Urothelium cell line (cell line): ENCODE measurements around the gene OCIAD1.
"Not testable (repeated sequence)": the region's sequence is repeated elsewhere in the genome, so short reads cannot be mapped to it uniquely, and the experiment has no call there.

Experiments used
- DNase-seq: peaks from one replicate; pipeline ENCODE4 v3.0.0; 2011; ENCODE audit warnings: low spot score, mixed read lengths
- FAIRE-seq: peaks from 2 replicates; lab custom pipeline; 2011; peaks lifted over from hg19 to GRCh38; lab: Jason Lieb, UNC

The OCIAD1 gene

GRCh38 chr4:48879561-48880442 is 48.9 kb downstream of the OCIAD1 start:
- no peak for FAIRE-seq
- DNase-seq: no peak

- FAIRE-seq: not testable (repeated sequence)
These were observed 50.8 kb downstream of the OCIAD1 start for GRCh38 chr4:48881646-48882045.

DNA sequence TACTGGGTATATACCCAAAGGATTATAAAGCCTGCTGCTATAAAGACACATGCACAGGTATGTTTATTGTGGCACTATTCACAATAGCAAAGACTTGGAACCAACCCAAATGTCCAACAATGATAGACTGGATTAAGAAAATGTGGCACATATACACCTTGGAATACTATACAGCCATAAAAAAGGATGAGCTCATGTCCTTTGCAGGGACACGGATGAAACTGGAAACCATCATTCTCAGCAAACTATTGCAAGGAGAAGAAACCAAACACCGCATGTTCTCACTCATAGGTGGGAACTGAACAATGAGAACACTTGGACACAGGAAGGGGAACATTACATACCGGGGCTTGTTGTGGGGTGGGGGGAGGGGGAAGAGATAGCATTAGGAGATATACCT is 58.9 kb downstream of the OCIAD1 start:
- not testable (repeated sequence) for FAIRE-seq, DNase-seq

More at GRCh38 chr4:48881646-48882045, 50.8 kb downstream of the OCIAD1 start:
- not testable (repeated sequence) for DNase-seq

DNA sequence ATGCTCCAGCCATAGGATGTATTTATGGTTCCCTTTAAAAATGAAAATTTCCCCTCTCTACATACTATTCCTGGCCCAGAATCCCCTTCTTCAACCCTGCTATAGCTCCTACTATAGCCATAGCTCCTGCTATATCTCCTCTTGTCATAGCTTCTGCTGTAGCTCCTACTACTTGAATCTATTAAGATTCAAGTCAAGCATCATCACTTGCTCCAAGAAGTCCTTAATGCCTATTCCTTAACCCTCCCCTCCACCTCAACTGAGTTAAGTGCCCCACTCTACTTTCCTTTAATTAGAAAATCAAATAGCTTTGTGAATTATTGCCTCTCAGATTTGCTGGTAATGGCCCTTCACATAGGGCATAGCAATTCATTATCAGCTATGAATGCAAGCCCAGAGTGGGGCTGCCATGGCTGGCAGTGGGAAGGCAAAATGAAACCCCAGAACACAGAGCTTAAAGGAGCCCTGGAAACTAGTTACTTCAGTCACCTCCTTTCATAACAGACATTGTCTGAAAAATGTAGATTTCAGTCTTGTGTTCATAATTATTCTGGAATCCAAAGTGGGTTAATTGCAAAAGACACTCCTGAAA is 60.2 kb downstream of the OCIAD1 start:
- FAIRE-seq (no peak), DNase-seq (no peak)

DNA sequence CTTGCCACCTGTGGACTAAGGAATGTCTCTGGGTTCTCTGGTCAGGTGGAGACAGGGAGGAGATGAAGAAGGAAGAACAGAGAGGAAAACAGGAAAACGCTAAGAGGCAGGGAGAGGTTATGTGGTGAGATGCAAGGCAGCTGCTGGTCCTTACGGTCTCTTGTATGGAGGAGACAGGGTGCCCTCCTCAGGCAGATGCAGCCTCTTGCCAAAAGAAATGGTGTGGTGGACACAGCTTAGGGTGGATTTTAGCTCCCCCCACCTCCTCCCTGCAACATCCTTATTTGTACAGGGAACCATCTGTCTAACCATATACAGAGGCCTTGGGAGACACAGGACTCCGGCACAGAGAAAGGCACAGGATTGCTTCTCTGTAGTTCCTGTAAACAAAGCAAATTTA is 66.0 kb downstream of the OCIAD1 start:
- DNase-seq: no peak
- FAIRE-seq: no peak

- DNase-seq: no peak
- FAIRE-seq: no peak
These were observed 68.0 kb downstream of the OCIAD1 start for GRCh38 chr4:48898733-48899431.

- DNase-seq (no peak), FAIRE-seq (no peak)
These were observed 68.5 kb downstream of the OCIAD1 start for GRCh38 chr4:48899432-48899749.

DNA sequence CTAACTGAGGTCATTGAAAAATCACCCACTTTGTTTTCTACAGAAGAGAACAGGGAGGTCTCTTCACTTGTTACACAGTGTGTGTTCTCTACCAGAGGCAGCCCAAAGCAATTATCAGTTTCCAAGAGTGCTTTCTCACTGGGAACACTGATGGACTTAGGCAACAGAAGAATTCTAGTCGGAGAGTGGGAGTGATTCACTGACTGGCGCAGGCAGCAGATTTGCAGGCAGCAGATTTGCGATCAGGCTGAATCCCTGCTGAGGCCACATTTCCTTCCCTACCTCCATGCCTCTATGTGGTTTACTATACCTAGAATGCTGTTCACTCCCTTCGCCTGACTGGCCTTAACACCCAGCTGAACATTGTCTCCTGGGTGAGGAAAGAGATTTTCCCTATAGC is 69.1 kb downstream of the OCIAD1 start:
- no peak for DNase-seq
- no peak for FAIRE-seq

- FAIRE-seq: no peak
- DNase-seq: no peak
These were observed 70.3 kb downstream of the OCIAD1 start for GRCh38 chr4:48901196-48901595.

- DNase-seq: no peak
- FAIRE-seq: no peak
These were observed 71.4 kb downstream of the OCIAD1 start for GRCh38 chr4:48902266-48902665.

- DNase-seq (no peak), FAIRE-seq (no peak)
These were observed 73.2 kb downstream of the OCIAD1 start for GRCh38 chr4:48904101-48904500.

DNA sequence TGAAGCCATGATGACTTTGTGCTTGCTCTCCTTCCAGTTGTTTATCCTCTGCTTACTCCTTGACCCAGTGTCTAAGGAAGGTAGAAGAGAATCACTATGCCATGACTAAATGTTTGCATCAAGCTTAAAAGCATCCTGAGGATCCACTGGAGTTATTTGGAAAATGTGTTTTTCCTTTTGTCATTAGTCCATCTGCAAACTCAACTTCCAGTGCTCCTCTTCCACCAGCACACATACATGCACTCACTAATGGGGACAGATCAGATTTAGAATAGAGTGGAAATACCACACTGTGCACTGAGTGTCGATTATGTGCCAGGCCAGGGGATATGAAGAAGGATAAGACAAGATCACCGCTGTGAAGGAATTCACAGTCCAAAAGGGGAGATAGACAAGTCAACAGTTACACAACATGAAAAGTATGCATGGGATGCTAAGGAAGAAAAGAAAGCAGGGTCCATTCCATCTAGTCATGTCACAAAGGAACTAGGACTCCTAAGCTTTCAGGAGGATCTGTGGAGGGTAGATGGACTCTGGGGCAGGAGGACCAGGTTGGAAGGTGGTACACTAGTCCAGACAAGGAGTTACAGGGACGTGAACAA is 73.8 kb downstream of the OCIAD1 start:
- FAIRE-seq (peak; percentile 68), DNase-seq (no peak)

DNA sequence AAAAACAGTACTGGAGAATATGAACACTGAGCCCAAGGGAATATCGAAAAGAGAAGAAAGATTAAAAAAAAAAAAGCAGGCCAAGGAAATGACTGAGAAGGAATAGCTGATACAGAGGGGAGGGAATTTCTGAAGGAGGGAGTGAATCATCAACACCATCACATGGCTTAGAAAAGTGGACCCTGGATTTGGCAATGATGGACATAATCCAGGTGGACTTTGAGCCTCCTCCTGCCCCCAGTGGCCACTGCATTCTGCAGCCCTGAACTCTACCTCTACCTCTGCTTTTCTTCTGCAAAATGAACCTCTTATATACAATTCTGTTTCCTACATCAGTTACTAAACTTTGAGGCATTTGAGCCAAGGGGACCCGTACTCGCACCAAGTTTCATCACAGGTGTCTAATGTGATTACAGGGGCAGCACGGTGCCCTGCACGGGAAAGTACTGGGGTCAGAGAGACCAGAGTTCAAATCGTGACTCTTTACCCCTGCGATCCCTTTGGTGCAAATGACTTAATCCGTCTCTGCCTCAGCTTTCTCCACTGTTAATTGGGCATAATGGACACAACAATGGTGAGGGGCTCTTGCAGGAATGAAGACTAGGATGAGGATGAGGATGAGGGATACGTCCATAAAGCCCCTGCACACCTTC is 74.6 kb downstream of the OCIAD1 start:
- DNase-seq (peak; percentile 63), FAIRE-seq (peak; percentile 72)

DNA sequence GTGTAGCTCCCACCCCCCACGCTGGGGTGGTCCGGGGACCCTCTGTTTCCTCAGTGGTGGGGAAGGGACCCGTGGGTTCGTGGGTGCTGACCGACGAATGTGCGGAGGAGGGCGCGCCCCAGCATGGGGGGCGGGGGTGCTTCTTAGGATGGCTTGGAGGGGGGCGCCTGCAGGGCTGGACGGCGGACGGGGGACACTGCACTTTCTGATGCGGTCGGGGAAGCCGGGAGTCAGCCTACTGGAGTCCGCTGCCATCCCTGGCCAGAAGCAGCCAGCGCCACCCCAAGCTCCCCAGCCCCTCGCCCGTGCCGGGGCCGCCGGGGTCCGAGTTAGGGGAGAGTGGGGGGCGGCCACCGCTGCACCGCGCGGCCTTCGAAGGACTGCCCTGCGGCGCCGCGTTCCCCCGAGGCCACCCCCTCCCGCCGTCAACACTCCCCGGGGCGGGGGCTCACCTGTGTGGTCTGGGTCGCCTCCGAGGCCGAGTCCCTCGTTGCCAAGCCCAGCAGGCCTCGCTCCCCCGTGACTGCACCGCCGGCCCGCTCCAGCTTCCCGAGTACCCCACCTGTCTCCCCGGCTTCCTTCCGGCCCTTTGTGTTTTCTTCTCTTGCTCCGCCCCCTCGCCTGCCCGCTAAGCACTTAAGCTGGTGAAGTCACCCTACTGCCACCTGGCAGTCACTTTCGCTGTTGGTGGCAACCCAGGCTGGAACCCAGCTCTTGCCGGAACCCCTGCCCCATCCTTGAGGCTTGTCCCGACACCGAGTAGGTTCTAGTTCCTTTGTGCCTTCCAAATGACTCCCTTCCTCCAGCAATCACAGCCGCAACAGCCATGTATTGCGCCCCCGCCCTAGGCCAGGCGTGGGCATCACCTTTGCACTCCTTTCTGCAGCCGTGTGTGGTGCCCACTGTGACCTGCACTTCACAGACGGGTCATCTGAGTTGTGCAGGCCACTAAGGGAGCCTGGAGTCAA is 75.6 kb downstream of the OCIAD1 start, which contains the start of gene OCIAD2:
Gene OCIAD2, minus strand, starts transcription at position 569 of the 968 bp plus-strand sequence. CDS start 2,225 bp downstream, outside the sequence.
- DNase-seq (peak; percentile 86), FAIRE-seq (peak; percentile 91)

DNA sequence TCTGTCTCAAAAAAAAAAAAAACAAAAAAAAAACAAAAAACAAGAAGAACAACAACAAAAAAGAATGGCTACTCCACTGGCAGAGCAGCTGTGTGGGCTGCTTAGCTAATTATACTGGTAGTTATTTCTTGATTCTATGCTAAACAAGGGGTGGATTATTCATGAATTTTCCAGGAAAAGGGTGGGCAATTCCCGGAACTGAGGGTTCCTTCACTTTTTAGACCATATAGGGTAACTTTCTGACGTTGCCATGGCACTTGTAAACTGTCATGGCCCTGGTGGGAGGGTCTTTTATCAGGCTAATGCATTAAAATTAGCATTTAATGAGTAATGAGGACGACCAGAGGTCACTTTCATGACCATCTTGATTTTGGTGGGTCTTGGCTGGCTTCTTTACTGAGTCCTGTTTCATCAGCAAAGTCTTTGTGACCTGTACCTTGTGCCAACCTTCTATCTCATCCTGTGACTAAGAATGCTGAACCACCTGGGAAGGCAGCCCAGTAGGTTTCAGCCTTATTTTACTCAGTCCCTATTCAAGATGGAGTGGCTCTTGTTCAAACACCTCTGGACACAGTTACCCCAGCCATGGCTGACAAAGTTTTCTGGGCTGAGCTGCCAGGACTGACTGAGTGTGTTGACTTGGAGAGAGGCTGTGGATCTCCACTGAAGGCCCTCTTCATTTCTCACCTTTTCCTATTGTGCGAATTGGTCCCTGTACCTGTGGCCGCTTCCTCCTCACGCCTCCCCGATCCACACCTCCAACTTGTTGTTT is 77.0 kb downstream of the OCIAD1 start:
- FAIRE-seq: no peak

GRCh38 chr4:48908687-48909086 is 77.8 kb downstream of the OCIAD1 start:
- FAIRE-seq: peak; percentile 20
- DNase-seq: no peak

More for the DNA sequence above, 77.0 kb downstream of the OCIAD1 start:
- no peak for DNase-seq

GRCh38 chr4:48909697-48910096 is 78.8 kb downstream of the OCIAD1 start:
- DNase-seq: peak; percentile 94

GRCh38 chr4:48910511-48910910 is 79.6 kb downstream of the OCIAD1 start:
- FAIRE-seq (no peak), DNase-seq (no peak)

More at GRCh38 chr4:48909697-48910096, 78.8 kb downstream of the OCIAD1 start:
- peak; percentile 46 for FAIRE-seq
